Measurements from ENCODE around the gene ENPP7.

ENPP7 gene

GRCh38 chr17:79732804-79733691 lies 2.3 kb downstream of the ENPP7 start:
- DNase-seq: no peak

GRCh38 chr17:79733692-79734070 lies 2.9 kb downstream of the ENPP7 start:
- DNase-seq: no peak

GRCh38 chr17:79735096-79735495 lies 4.4 kb downstream of the ENPP7 start:
- DNase-seq: no peak

GRCh38 chr17:79737046-79737921 lies 6.5 kb downstream of the ENPP7 start:
- no peak for DNase-seq

GRCh38 chr17:79737922-79738578 lies 7.3 kb downstream of the ENPP7 start:
- no peak for DNase-seq

GRCh38 chr17:79738643-79739042 lies 7.9 kb downstream of the ENPP7 start:
- no peak for DNase-seq

GRCh38 chr17:79739148-79740062 lies 8.7 kb downstream of the ENPP7 start:
- DNase-seq: no peak

- DNase-seq: no peak
Observed at GRCh38 chr17:79740413-79740812, 9.7 kb downstream of the ENPP7 start.

GRCh38 chr17:79741401-79741750 lies 10.6 kb downstream of the ENPP7 start:
- DNase-seq: no peak

GRCh38 chr17:79741751-79742588 lies 11.2 kb downstream of the ENPP7 start:
- DNase-seq: peak; percentile 51 to 60 (median 52)

- no peak for DNase-seq
Observed at GRCh38 chr17:79742589-79742918, 11.8 kb downstream of the ENPP7 start.

- no peak for DNase-seq
Observed at GRCh38 chr17:79742951-79743476, 12.3 kb downstream of the ENPP7 start.

GRCh38 chr17:79743614-79744013 lies 12.9 kb downstream of the ENPP7 start:
- DNase-seq: no peak

- no peak for DNase-seq
Observed at GRCh38 chr17:79745641-79746105, 14.9 kb downstream of the ENPP7 start.

GRCh38 chr17:79746889-79747507 lies 16.3 kb downstream of the ENPP7 start:
- DNase-seq: no peak

GRCh38 chr17:79747508-79748294 lies 17.0 kb downstream of the ENPP7 start:
- no peak for DNase-seq

GRCh38 chr17:79748295-79749099 lies 17.8 kb downstream of the ENPP7 start:
- DNase-seq: no peak

GRCh38 chr17:79749156-79749815 lies 18.5 kb downstream of the ENPP7 start:
- DNase-seq: no peak

Data from activated CD4-positive, CD25-positive, alpha-beta regulatory T cell (primary cell).